MCF 10A (cell line): Measurements from ENCODE around the gene FAM110A. TPM values are rescaled to one million over a fixed set of nuclear protein-coding genes. Genes with fewer than 3 reads are reported as not detected.

ENCODE experiments used
- BruUV-seq: library from RNA; stranded (reverse); fragments of 400-500 nt; replicated peaks from 2 replicates; lab custom pipeline; 2021; lab: Mats Ljungman, UMichigan
- CTCF ChIA-PET: fragments of 300-600 bp; sonication (Branson Sonifier 250); formaldehyde crosslinking; extraction: SDS; loops from one replicate; lab custom pipeline; 2021; ENCODE audit warnings: antibody characterized with exemption, inconsistent platforms; lab: Yijun Ruan, JAX
- POLR2A ChIA-PET: fragments of 300-600, 350-650 bp; sonication (Branson Sonifier 250); formaldehyde crosslinking; extraction: SDS; loops from one replicate; lab custom pipeline; 2020; ENCODE audit warnings: antibody characterized with exemption, inconsistent platforms; lab: Yijun Ruan, JAX
- DNase-seq: peaks from one replicate; pipeline ENCODE4 v3.0.0-alpha.2; 2018; ENCODE audit not compliant: unreplicated experiment
- H3K27ac Mint-ChIP-seq: one replicate; pipeline ENCODE4 v1.8.0; 2022; ENCODE audit warnings: mild to moderate bottlenecking, low read depth, mixed read lengths; ENCODE audit not compliant: unreplicated experiment
- H3K27me3 Mint-ChIP-seq: one replicate; pipeline ENCODE4 v1.8.0; 2022; ENCODE audit warnings: mixed read lengths; ENCODE audit not compliant: insufficient read depth, unreplicated experiment
- H3K36me3 Mint-ChIP-seq: one replicate; pipeline ENCODE4 v1.8.0; 2022; ENCODE audit warnings: mild to moderate bottlenecking, moderate library complexity, mixed read lengths; ENCODE audit not compliant: insufficient read depth, unreplicated experiment
- H3K4me1 Mint-ChIP-seq: one replicate; pipeline ENCODE4 v1.8.0; 2022; ENCODE audit warnings: mixed read lengths; ENCODE audit not compliant: insufficient read depth, unreplicated experiment
- H3K4me3 Mint-ChIP-seq: one replicate; pipeline ENCODE4 v1.8.0; 2022; ENCODE audit warnings: mild to moderate bottlenecking, moderate library complexity, mixed read lengths; ENCODE audit not compliant: unreplicated experiment
- H3K9me3 Mint-ChIP-seq: one replicate; pipeline ENCODE4 v1.8.0; 2022; ENCODE audit warnings: mixed read lengths; ENCODE audit not compliant: unreplicated experiment
- intact Hi-C: fragments of 100-400 bp; cut with micrococcal nuclease; formaldehyde crosslinking; loops from 2 replicates; pipeline ENCODE4 v1.14.1; 2022
- total RNA-seq: library from RNA; stranded (reverse); gene quantifications from 2 replicates; pipeline ENCODE4 v1.2.3, GENCODE V29; 2022
- TF ChIP-seq, protein P1 (sequence below): fragments of 200-600 bp; IDR thresholded peaks from one replicate; pipeline ENCODE4 v1.8.0; 2022; ENCODE audit warnings: antibody characterized with exemption, mild to moderate bottlenecking; ENCODE audit not compliant: unreplicated experiment

The FAM110A gene
- total RNA-seq, 1 experiment from 2014 or later, result 13.6 TPM

DNA sequence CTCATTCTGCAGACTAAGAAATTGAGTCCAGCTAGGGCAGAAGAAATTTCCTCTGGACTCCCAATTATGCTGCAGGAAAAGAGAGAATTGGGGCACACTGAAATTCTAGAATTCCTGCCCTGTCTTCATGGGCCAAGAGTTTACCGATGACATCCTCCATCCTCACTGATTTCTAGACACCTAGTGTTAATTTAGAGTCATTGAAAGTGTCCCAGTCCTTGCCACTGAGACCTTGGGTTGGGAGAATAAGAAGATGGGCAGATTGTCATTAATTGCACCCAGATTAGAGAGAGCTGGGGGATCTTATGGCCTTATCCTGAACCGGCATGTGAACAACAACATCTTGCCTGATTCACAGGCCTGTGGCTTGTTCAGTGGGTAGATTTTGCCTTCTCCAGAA lies 53.6 kb downstream of the FAM110A start:
- Mint-ChIP-seq H3K9me3 (no peaks in the 10 kb centered on the region), H3K4me3 (no peak overlapping the region), H3K4me1 (peaks cover 46% of the 10 kb centered on the region), H3K36me3 (no peaks in the 10 kb centered on the region), H3K27ac (no peak overlapping the region), H3K27me3 (no peaks in the 10 kb centered on the region)
- TF ChIP-seq, protein P1, sequence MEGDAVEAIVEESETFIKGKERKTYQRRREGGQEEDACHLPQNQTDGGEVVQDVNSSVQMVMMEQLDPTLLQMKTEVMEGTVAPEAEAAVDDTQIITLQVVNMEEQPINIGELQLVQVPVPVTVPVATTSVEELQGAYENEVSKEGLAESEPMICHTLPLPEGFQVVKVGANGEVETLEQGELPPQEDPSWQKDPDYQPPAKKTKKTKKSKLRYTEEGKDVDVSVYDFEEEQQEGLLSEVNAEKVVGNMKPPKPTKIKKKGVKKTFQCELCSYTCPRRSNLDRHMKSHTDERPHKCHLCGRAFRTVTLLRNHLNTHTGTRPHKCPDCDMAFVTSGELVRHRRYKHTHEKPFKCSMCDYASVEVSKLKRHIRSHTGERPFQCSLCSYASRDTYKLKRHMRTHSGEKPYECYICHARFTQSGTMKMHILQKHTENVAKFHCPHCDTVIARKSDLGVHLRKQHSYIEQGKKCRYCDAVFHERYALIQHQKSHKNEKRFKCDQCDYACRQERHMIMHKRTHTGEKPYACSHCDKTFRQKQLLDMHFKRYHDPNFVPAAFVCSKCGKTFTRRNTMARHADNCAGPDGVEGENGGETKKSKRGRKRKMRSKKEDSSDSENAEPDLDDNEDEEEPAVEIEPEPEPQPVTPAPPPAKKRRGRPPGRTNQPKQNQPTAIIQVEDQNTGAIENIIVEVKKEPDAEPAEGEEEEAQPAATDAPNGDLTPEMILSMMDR, result no peak
- ChIA-PET CTCF (interaction anchor here (1.0 to 3.3 kb wide), 5 partner anchors 15 to 71 kb away, joined by 4 to 19 read pairs (median 5); no protein-coding TSS in a partner anchor), POLR2A (no interaction called here)
- intact Hi-C loops, result no loop called here
- no TSS peak for BruUV-seq
- DNase-seq, result no peak

DNA sequence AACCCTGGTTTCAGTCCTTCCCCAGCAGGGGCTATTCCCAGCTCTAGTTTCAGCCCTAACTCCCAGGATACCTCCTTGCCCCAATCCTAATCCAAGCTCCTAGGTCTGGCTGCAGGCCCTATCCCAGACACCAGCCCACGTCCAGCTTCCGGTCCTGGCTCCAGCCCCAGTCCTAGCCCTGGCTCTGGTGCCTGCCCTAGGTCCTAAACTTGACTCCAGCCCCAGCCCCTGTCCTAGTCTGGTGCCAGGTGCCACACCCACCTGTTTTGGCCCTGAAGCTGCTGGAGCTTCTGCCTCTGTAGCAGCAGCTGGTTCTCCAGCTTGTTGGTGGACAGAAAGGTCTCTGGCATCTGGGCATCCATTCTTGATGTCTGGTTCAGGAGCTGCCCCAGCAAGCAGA lies 54.5 kb downstream of the FAM110A start:
- ChIA-PET POLR2A (interaction anchor here (1.4 kb wide), 1 partner anchor 32 kb away, joined by 3 read pairs; no protein-coding TSS in a partner anchor), CTCF (interaction anchor here (0.7 to 3.3 kb wide), 4 partner anchors 32 to 72 kb away, joined by 4 to 19 read pairs (median 5); no protein-coding TSS in a partner anchor)
- H3K27ac Mint-ChIP-seq, result no peak overlapping the region
- intact Hi-C loops, result no loop called here
- no TSS peak for BruUV-seq
- TF ChIP-seq, protein P1, result no peak
- no peak overlapping the region for H3K4me3 Mint-ChIP-seq
- H3K27me3 Mint-ChIP-seq, result no peaks in the 10 kb centered on the region
- H3K4me1 Mint-ChIP-seq, result peaks cover 39% of the 10 kb centered on the region
- peak; percentile 72 for DNase-seq
- no peaks in the 10 kb centered on the region for H3K9me3 Mint-ChIP-seq
- no peaks in the 10 kb centered on the region for H3K36me3 Mint-ChIP-seq

DNA sequence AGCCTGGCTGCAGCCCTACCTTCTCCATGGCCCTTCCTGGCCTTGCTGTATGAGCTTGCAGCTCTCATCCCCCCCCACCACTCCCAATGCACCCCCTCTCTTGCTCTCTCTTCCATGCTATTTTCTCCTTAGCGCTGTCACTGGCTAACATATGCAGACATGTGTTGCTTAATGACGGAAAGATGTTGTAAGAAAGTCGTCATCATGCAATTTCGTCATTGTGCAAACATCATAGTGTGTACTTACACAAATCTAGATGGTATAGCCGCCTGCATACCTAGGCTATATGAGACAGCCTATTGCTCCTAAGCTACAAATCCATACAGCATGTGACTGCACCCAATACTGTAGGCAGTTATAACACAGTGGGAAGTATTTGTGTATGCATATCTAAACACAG lies 55.6 kb downstream of the FAM110A start:
- TF ChIP-seq, protein P1, result no peak
- no peaks in the 10 kb centered on the region for H3K9me3 Mint-ChIP-seq
- peaks cover 34% of the 10 kb centered on the region for H3K4me1 Mint-ChIP-seq
- H3K27ac Mint-ChIP-seq, result no peak overlapping the region
- POLR2A ChIA-PET, result interaction anchor here (1.4 kb wide), 1 partner anchor 33 kb away, joined by 3 read pairs; no protein-coding TSS in a partner anchor
- DNase-seq, result peak; percentile 9
- BruUV-seq, result no TSS peak
- intact Hi-C loops, result no loop called here
- no peaks in the 10 kb centered on the region for H3K27me3 Mint-ChIP-seq
- no peak overlapping the region for H3K4me3 Mint-ChIP-seq
- no peaks in the 10 kb centered on the region for H3K36me3 Mint-ChIP-seq
- CTCF ChIA-PET, result interaction anchor here (0.9 to 3.3 kb wide), 3 partner anchors 31 to 73 kb away, joined by 3 to 19 read pairs (median 4); no protein-coding TSS in a partner anchor

- peak overlapping the region; percentile 46 for H3K27ac Mint-ChIP-seq
- TF ChIP-seq, protein P1, result no peak
- DNase-seq, result no peak
- ChIA-PET POLR2A (interaction anchor here (1.1 kb wide), 1 partner anchor 34 kb away, joined by 3 read pairs; no protein-coding TSS in a partner anchor), CTCF (interaction anchor here (2.1 kb wide), 1 partner anchor 66 kb away, joined by 8 read pairs; no protein-coding TSS in a partner anchor)
- intact Hi-C loops, result no loop called here
- H3K27me3 Mint-ChIP-seq, result no peaks in the 10 kb centered on the region
- no peaks in the 10 kb centered on the region for H3K36me3 Mint-ChIP-seq
- H3K9me3 Mint-ChIP-seq, result no peaks in the 10 kb centered on the region
- no peak overlapping the region for H3K4me3 Mint-ChIP-seq
- peaks cover 34% of the 10 kb centered on the region for H3K4me1 Mint-ChIP-seq
- no TSS peak for BruUV-seq
These were observed 56.5 kb downstream of the FAM110A start for GRCh38 chr20:889932-890463.
